Mucosa of descending colon (tissue), 3 donors: ENCODE measurements around the gene MBNL2. TPM values are rescaled to one million over a fixed set of nuclear protein-coding genes. Genes with fewer than 3 reads are reported as not detected.

Source experiments
- ATAC-seq: fragments of 200-7000 bp; cut with Tn5 transposase; one replicate; pipeline ENCODE4 v1.9.1; 2020; ENCODE audit warnings: mild to moderate bottlenecking, moderate library complexity
- DNase-seq, 3 donors: peaks; one replicate each; pipeline ENCODE4 v3.0.0-alpha.2; 2020
- H3K36me3 ChIP-seq: fragments of 200-600 bp; one replicate; pipeline ENCODE4 v1.8.0; 2021; ENCODE audit warnings: low read depth, mild to moderate bottlenecking
- H3K4me1 ChIP-seq: fragments of 200-600 bp; one replicate; pipeline ENCODE4 v1.8.0; 2021; ENCODE audit warnings: low read depth, mild to moderate bottlenecking
- H3K4me3 ChIP-seq: fragments of 200-600 bp; one replicate; pipeline ENCODE4 v1.8.0; 2021; ENCODE audit warnings: mild to moderate bottlenecking
- H3K9me3 ChIP-seq: fragments of 200-600 bp; one replicate; pipeline ENCODE4 v1.8.0; 2021; ENCODE audit warnings: mild to moderate bottlenecking
- CTCF ChIP-seq: fragments of 200-600 bp; IDR thresholded peaks from one replicate; pipeline ENCODE4 v1.8.0; 2022; ENCODE audit warnings: antibody characterized with exemption, mild to moderate bottlenecking
- intact Hi-C, 2 donors: fragments of 100-400 bp; cut with DNase I in 1 of 2; cut with micrococcal nuclease in 1 of 2; formaldehyde crosslinking; loops; one replicate each; pipeline versions ENCODE4 v1.11.0 to v1.11.1; 2022; cut with DNase I, micrococcal nuclease
- total RNA-seq, 3 donors: library from RNA; stranded (reverse); fragmentation: NEBNext Ultra II Directional in 2 of 3; extraction: Animal tissue kit (Norgen Biotek cat#: 25700) in 2 of 3; gene quantifications; one replicate each; pipeline versions ENCODE4 v1.2.1 to v1.2.4, GENCODE V29; 2021 to 2023
- donor health status: DM: no; HTN: no; CAD: no; lungs with moderate emphysema.
- donor health status: DM: no; HTN: no; CAD: no.
- donor health status: DM: no; HTN: yes; CAD: no.

Gene MBNL2
- total RNA-seq, 3 donors from 2014 or later: 41.0 to 75.1 (median 47.2) TPM

- Histone ChIP-seq H3K4me3 (no peak overlapping the region), H3K9me3 (no peaks in the 10 kb centered on the region), H3K4me1 (peaks cover 3% of the 10 kb centered on the region), H3K36me3 (no peaks in the 10 kb centered on the region)
- ATAC-seq (no peak), DNase-seq (no peak)
- intact Hi-C loops: no loop called here
- TF ChIP-seq CTCF: no peak
These were observed 42.5 kb downstream of the MBNL2 start for GRCh38 chr13:97264663-97265062.

- no peak for TF ChIP-seq CTCF
- H3K9me3 ChIP-seq: no peaks in the 10 kb centered on the region
- intact Hi-C loops: no loop called here
- no peak for DNase-seq
- H3K4me3 ChIP-seq: no peak overlapping the region
- H3K4me1 ChIP-seq: no peaks in the 10 kb centered on the region
- H3K36me3 ChIP-seq: no peaks in the 10 kb centered on the region
- no peak for ATAC-seq
These were observed 44.2 kb downstream of the MBNL2 start for GRCh38 chr13:97266332-97266731.

DNA sequence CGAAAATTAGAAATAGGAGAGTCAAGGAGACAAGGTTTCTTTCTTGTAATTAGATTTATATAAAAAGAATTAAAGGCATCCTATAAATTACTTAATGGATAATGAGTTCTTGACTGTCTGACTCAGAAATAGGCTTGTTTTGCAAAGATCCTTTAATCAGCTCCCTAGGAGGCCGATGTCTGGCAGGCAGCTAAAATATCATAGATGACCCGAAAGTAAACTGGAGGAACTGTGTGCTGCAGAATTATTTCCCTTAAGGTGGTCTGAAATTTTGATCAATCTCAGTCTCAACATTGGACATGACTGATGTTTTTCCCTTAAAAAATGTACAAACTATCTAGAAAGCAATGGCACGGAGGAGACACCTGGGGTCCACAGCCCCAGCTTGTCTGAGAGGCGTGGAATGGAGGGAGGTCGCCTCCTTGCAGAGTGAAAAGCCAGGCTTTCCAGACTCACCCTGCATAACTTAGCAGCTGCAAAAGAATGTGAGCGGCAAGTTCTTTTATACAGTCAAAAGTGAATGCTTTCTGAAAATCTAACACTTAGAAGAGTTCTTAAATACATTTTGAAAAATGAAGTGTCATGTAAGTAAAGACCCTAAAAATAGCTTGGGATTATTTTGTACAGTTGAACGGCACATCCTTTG lies 44.8 kb downstream of the MBNL2 start:
- TF ChIP-seq CTCF: no peak
- no peak overlapping the region for H3K4me3 ChIP-seq
- ATAC-seq (no peak), DNase-seq (no peak)
- intact Hi-C loops: no loop called here
- no peaks in the 10 kb centered on the region for H3K36me3 ChIP-seq
- no peaks in the 10 kb centered on the region for H3K4me1 ChIP-seq
- no peaks in the 10 kb centered on the region for H3K9me3 ChIP-seq

- H3K4me3 ChIP-seq: no peak overlapping the region
- no peaks in the 10 kb centered on the region for H3K4me1 ChIP-seq
- TF ChIP-seq CTCF: no peak
- DNase-seq (no peak), ATAC-seq (no peak)
- H3K9me3 ChIP-seq: no peaks in the 10 kb centered on the region
- H3K36me3 ChIP-seq: no peaks in the 10 kb centered on the region
- intact Hi-C loops: no loop called here
These were observed 45.4 kb downstream of the MBNL2 start for GRCh38 chr13:97267418-97268059.

DNA sequence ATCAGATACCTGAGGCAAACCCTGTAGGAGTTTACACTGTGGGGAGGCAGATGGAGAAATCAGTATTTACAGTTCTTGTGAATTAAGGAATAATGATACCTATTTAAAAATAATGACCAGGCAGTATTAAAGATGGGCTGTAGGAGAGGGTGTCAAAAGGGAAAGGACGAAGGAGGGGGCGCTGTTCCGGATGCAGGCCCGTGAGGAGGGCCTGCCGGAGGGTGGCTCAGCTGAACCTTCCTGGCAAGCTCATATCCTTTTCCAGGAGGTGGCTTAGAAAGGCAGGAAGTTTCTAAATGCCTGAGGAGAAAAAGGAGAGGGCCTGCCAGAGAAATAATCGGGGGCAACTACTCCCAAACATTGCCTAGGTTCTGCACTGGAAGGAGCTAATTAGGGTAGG lies 46.6 kb downstream of the MBNL2 start:
- peaks cover 1% of the 10 kb centered on the region for H3K4me1 ChIP-seq

More for the DNA sequence above, 46.6 kb downstream of the MBNL2 start:
- H3K36me3 ChIP-seq: no peaks in the 10 kb centered on the region
- DNase-seq: no peak
- intact Hi-C loops: no loop called here
- TF ChIP-seq CTCF: no peak
- H3K9me3 ChIP-seq: no peaks in the 10 kb centered on the region
- H3K4me3 ChIP-seq: no peak overlapping the region
- ATAC-seq: no peak
